Activated T-helper 1 cell treated with Interleukin-2 at 50 U/mL for 16 hours (primary cell): ENCODE results near the gene CFAP54.
"Not testable (repeated sequence)": the region's sequence is repeated elsewhere in the genome, so short reads cannot be mapped to it uniquely, and the experiment has no call there.

Experiments used
- DNase-seq: peaks from one replicate; pipeline ENCODE4 v3.0.0-alpha.2; 2020; ENCODE audit warnings: low read depth

The CFAP54 gene

GRCh38 chr12:96623155-96623554, 133.8 kb downstream of the CFAP54 start:
- no peak for DNase-seq

GRCh38 chr12:96623656-96624217, 134.4 kb downstream of the CFAP54 start:
- no peak for DNase-seq

- no peak for DNase-seq
Observed at GRCh38 chr12:96635844-96636243, 146.5 kb downstream of the CFAP54 start.

- no peak for DNase-seq
Observed at GRCh38 chr12:96636895-96637294, 147.5 kb downstream of the CFAP54 start.

GRCh38 chr12:96648923-96649322, 159.5 kb downstream of the CFAP54 start:
- DNase-seq, result no peak

GRCh38 chr12:96652870-96653269, 163.5 kb downstream of the CFAP54 start:
- DNase-seq, result no peak

- DNase-seq, result no peak
Observed at GRCh38 chr12:96658075-96658474, 168.7 kb downstream of the CFAP54 start.

- DNase-seq, result no peak
Observed at GRCh38 chr12:96669786-96670185, 180.4 kb downstream of the CFAP54 start.

GRCh38 chr12:96670334-96670899, 181.0 kb downstream of the CFAP54 start:
- no peak for DNase-seq

GRCh38 chr12:96675519-96675918, 186.1 kb downstream of the CFAP54 start:
- DNase-seq, result not testable (repeated sequence)

GRCh38 chr12:96677363-96677762, 188.0 kb downstream of the CFAP54 start:
- DNase-seq, result no peak

- no peak for DNase-seq
Observed at GRCh38 chr12:96687719-96688118, 198.3 kb downstream of the CFAP54 start.

- no peak for DNase-seq
Observed at GRCh38 chr12:96698521-96698920, 209.1 kb downstream of the CFAP54 start.

GRCh38 chr12:96698965-96699364, 209.6 kb downstream of the CFAP54 start:
- no peak for DNase-seq

- DNase-seq, result no peak
Observed at GRCh38 chr12:96701856-96702255, 212.5 kb downstream of the CFAP54 start.

GRCh38 chr12:96710127-96710745, 220.9 kb downstream of the CFAP54 start:
- DNase-seq, result no peak

- DNase-seq, result no peak
Observed at GRCh38 chr12:96711364-96711763, 222.0 kb downstream of the CFAP54 start.

- no peak for DNase-seq
Observed at GRCh38 chr12:96714199-96714598, 224.8 kb downstream of the CFAP54 start.

GRCh38 chr12:96719660-96720362, 230.4 kb downstream of the CFAP54 start:
- DNase-seq, result no peak

- DNase-seq, result no peak
Observed at GRCh38 chr12:96720363-96720705, 231.0 kb downstream of the CFAP54 start.

GRCh38 chr12:96729466-96729865, 240.1 kb downstream of the CFAP54 start:
- DNase-seq, result not testable (repeated sequence)

GRCh38 chr12:96729886-96730285, 240.5 kb downstream of the CFAP54 start:
- DNase-seq, result no peak

- DNase-seq, result no peak
Observed at GRCh38 chr12:96743606-96744005, 254.2 kb downstream of the CFAP54 start.
